GM12878 (cell line): Measurements from ENCODE around the gene MMP12. TPM values are rescaled to one million over a fixed set of nuclear protein-coding genes. Genes with fewer than 3 reads are reported as not detected.

ENCODE experiments used
- ATAC-seq: fragments of 200-7000 bp; cut with Tn5 transposase; 3 replicates; pipeline ENCODE4 v1.9.1; 2020; ENCODE audit warnings: mild to moderate bottlenecking, moderate library complexity
- BruUV-seq: library from RNA; stranded (reverse); fragments of 400-500 nt; replicated peaks from 2 replicates; lab custom pipeline; 2021; lab: Mats Ljungman, UMichigan
- CTCF ChIA-PET: fragments of 300-600 bp; sonication (Branson Sonifier 250); formaldehyde crosslinking; extraction: SDS; loops from one replicate; lab custom pipeline; 2021; ENCODE audit warnings: inconsistent platforms; lab: Yijun Ruan, JAX
- POLR2A ChIA-PET: fragments of 350-600 bp; formaldehyde crosslinking; extraction: SDS; loops from one replicate; lab custom pipeline; 2021; ENCODE audit warnings: inconsistent platforms; lab: Charles Lee
- RAD21 ChIA-PET: fragments of 300-600 bp; sonication (Branson Sonifier 250); formaldehyde crosslinking; loops from one replicate; lab custom pipeline; 2023; ENCODE audit warnings: antibody characterized with exemption; ENCODE audit not compliant: unreplicated experiment; lab: Charles Lee
- SMC1A ChIA-PET: fragments of 300-600 bp; sonication (Branson Sonifier 250); formaldehyde crosslinking; loops from one replicate; lab custom pipeline; 2023; ENCODE audit not compliant: unreplicated experiment, uncharacterized antibody; lab: Charles Lee
- DNase-seq: peaks from one replicate; pipeline ENCODE4 v3.0.0-alpha.2; 2011; ENCODE audit warnings: low read depth, low spot score
- FAIRE-seq: peaks from 3 replicates; lab custom pipeline; 2011; peaks lifted over from hg19 to GRCh38; lab: Jason Lieb, UNC
- H2AFZ ChIP-seq: 2 replicates; pipeline ENCODE4 v1.6.0; 2011; ENCODE audit warnings: low read depth, low read length, control low read depth; ENCODE audit not compliant: control insufficient read depth
- H3K27ac ChIP-seq: 2 replicates; pipeline ENCODE4 v1.5.1; 2011; ENCODE audit warnings: control low read depth; ENCODE audit not compliant: control insufficient read depth, insufficient read depth
- H3K27me3 ChIP-seq, 2 experiments: replicated peaks in 1 of 2; 2 replicates each; pipeline versions ENCODE4 v1.6.0 to v1.6.1; 2011; ENCODE audit warnings: low read length in 1 of 2; ENCODE audit not compliant: control insufficient read depth in 2 of 2, insufficient read depth in 2 of 2
- H3K36me3 ChIP-seq, 2 experiments: 2 replicates each; pipeline ENCODE4 v1.5.1; 2011; ENCODE audit warnings: low read length in 1 of 2; ENCODE audit not compliant: control insufficient read depth in 2 of 2, insufficient read depth in 2 of 2
- H3K4me1 ChIP-seq: 2 replicates; pipeline ENCODE4 v1.6.1; 2011; ENCODE audit warnings: mild to moderate bottlenecking, low read length, moderate library complexity, mixed read lengths; ENCODE audit not compliant: control insufficient read depth, insufficient read depth
- H3K4me2 ChIP-seq: 2 replicates; pipeline ENCODE4 v1.6.0; 2011; ENCODE audit warnings: control low read depth; ENCODE audit not compliant: control insufficient read depth, insufficient read depth
- H3K4me3 ChIP-seq: fragments of 200-600 bp; sonication (generic); 2 replicates; pipeline ENCODE4 v1.5.1; 2016
- H3K79me2 ChIP-seq: 2 replicates; pipeline ENCODE4 v1.6.0; 2011; ENCODE audit warnings: low read length; ENCODE audit not compliant: control insufficient read depth, insufficient read depth
- H3K9ac ChIP-seq: 2 replicates; pipeline ENCODE4 v1.8.0; 2011; ENCODE audit warnings: low read length, control low read depth, mixed read lengths; ENCODE audit not compliant: control insufficient read depth, insufficient read depth
- H3K9me3 ChIP-seq: replicated peaks from 3 replicates; pipeline ENCODE4 v1.5.1; 2011; ENCODE audit warnings: mild to moderate bottlenecking, low read length; ENCODE audit not compliant: control insufficient read depth, insufficient read depth
- H4K20me1 ChIP-seq: 2 replicates; pipeline ENCODE4 v1.6.0; 2011; ENCODE audit not compliant: control insufficient read depth, insufficient read depth
- BHLHE40 ChIP-seq, 2 experiments: fragments of 450-650 bp in 1 of 2; IDR thresholded peaks; 2 replicates each; pipeline ENCODE4 v1.6.1; 2011 to 2017; ENCODE audit warnings: low read depth in 2 of 2, borderline replicate concordance in 1 of 2, improper control_type of control experiment in 1 of 2, low read length in 1 of 2, mild to moderate bottlenecking in 1 of 2
- CBFB ChIP-seq: IDR thresholded peaks from 2 replicates; pipeline ENCODE4 v1.6.1; 2016; ENCODE audit warnings: antibody characterized with exemption, low read depth
- CTCF ChIP-seq, 3 experiments: IDR thresholded peaks in 2 of 3; conservative IDR thresholded peaks in 1 of 3; 2 replicates each; pipeline ENCODE4 v1.5.1; 2011; ENCODE audit warnings: low read depth in 3 of 3, low read length in 3 of 3, mild to moderate bottlenecking in 3 of 3, control low read depth in 2 of 3, moderate library complexity in 2 of 3, inconsistent platforms in 1 of 3, mixed read lengths in 1 of 3; ENCODE audit not compliant: control insufficient read depth in 2 of 3, insufficient read depth in 1 of 3; ENCODE audit errors: extremely low read depth in 1 of 3
- ESRRA ChIP-seq: IDR thresholded peaks from 2 replicates; pipeline ENCODE4 v1.6.1; 2012; ENCODE audit warnings: mild to moderate bottlenecking, low read length, improper control_type of control experiment
- HDAC2 ChIP-seq: fragments of 200-600 bp; sonication (generic); IDR thresholded peaks from 2 replicates; pipeline ENCODE4 v1.6.1; 2017
- HDGF ChIP-seq: fragments of 450-650 bp; IDR thresholded peaks from 2 replicates; pipeline ENCODE4 v1.6.1; 2016; ENCODE audit warnings: antibody characterized with exemption
- NR2F1 ChIP-seq: fragments of 450-650 bp; conservative IDR thresholded peaks from 2 replicates; pipeline ENCODE4 v1.6.1; 2017; ENCODE audit warnings: mild to moderate bottlenecking
- POU2F2 ChIP-seq: IDR thresholded peaks from 3 replicates; pipeline ENCODE4 v1.6.1; 2011; ENCODE audit warnings: low read depth, mild to moderate bottlenecking, low read length, borderline replicate concordance
- RAD51 ChIP-seq: fragments of 450-650 bp; IDR thresholded peaks from 2 replicates; pipeline ENCODE4 v1.6.1; 2016; ENCODE audit warnings: moderate library complexity, mild to moderate bottlenecking, inconsistent platforms
- RFX5 ChIP-seq: IDR thresholded peaks from 2 replicates; pipeline ENCODE4 v1.6.1; 2011; ENCODE audit warnings: low read depth, low read length, improper control_type of control experiment
- SMARCA5 ChIP-seq: fragments of 450-650 bp; IDR thresholded peaks from 2 replicates; pipeline ENCODE4 v1.6.1; 2017; ENCODE audit warnings: mild to moderate bottlenecking
- SMC3 ChIP-seq: IDR thresholded peaks from 2 replicates; pipeline ENCODE4 v1.6.1; 2011; ENCODE audit warnings: low read length, improper control_type of control experiment, borderline replicate concordance
- TARDBP ChIP-seq: IDR thresholded peaks from 2 replicates; pipeline ENCODE4 v1.6.1; 2016; ENCODE audit warnings: borderline replicate concordance
- TCF12 ChIP-seq: IDR thresholded peaks from 2 replicates; pipeline ENCODE4 v1.6.1; 2011; ENCODE audit warnings: low read depth, mild to moderate bottlenecking, low read length
- WGBS: methylation state at CpG from one replicate; pipeline ENCODE4 v1.1.6; 2016; ENCODE audit warnings: low lambda C conversion rate; ENCODE audit not compliant: insufficient replicate concordance, insufficient coverage; ENCODE audit errors: missing lambda C conversion rate; 5-methylcytosine and 5-hydroxymethylcytosine counted together
- in situ Hi-C: fragments of 300-500 bp; cut with MboI; formaldehyde crosslinking; loops from 9 replicates; pipeline ENCODE4 v1.14.3; 2018; ENCODE audit warnings: mixed read lengths
- intact Hi-C: fragments of 100-400 bp; cut with micrococcal nuclease; formaldehyde crosslinking; loops from one replicate; pipeline ENCODE4 v1.14.2; 2022; ENCODE audit not compliant: unreplicated experiment
- polyA plus RNA-seq, 11 experiments: library from polyadenylated mRNA; depleted of rRNA in 4 of 11; unstranded in 6 of 11; stranded (reverse) in 5 of 11; fragments of >200 nt; fragmentation: Nextera tagmentation in 4 of 11; fragmentation: Illumina TruSeq in 1 of 11; extraction: Ambion mirVana in 4 of 11; extraction: Trizol in 1 of 11; gene quantifications; 1 replicate in 1 of 11; 2 replicates in 10 of 11; pipeline versions ENCODE4 v1.2.1 to v1.2.3, GENCODE V29; 2011 to 2016; ENCODE audit warnings: inconsistent platforms in 2 of 11, missing spikeins in 2 of 11, low read depth in 1 of 11
- total RNA-seq, 4 experiments: library from RNA; depleted of rRNA in 3 of 4; stranded (reverse); fragments of >200 nt in 3 of 4; fragmentation: Illumina TruSeq in 1 of 4; extraction: Trizol in 1 of 4; gene quantifications; 2 replicates each; pipeline versions ENCODE4 v1.2.1 to v1.2.3, GENCODE V29; 2013 to 2021
- TF ChIP-seq, protein P1 (sequence below): fragments of 150-350 bp; IDR thresholded peaks from 2 replicates; pipeline ENCODE4 v1.6.1; 2014; ENCODE audit warnings: mild to moderate bottlenecking, low read depth, low read length
- TF ChIP-seq, protein P2 (sequence below): fragments of 450-650 bp; IDR thresholded peaks from 2 replicates; pipeline ENCODE4 v1.6.1; 2016; ENCODE audit warnings: mild to moderate bottlenecking, moderate library complexity, borderline replicate concordance

The MMP12 gene
- total and polyA plus RNA-seq, 10 of the 15 experiments (the other 5 are each of a cell fraction or from before 2014, with no cell fraction given), result 0.14 TPM; not detected in 9

DNA sequence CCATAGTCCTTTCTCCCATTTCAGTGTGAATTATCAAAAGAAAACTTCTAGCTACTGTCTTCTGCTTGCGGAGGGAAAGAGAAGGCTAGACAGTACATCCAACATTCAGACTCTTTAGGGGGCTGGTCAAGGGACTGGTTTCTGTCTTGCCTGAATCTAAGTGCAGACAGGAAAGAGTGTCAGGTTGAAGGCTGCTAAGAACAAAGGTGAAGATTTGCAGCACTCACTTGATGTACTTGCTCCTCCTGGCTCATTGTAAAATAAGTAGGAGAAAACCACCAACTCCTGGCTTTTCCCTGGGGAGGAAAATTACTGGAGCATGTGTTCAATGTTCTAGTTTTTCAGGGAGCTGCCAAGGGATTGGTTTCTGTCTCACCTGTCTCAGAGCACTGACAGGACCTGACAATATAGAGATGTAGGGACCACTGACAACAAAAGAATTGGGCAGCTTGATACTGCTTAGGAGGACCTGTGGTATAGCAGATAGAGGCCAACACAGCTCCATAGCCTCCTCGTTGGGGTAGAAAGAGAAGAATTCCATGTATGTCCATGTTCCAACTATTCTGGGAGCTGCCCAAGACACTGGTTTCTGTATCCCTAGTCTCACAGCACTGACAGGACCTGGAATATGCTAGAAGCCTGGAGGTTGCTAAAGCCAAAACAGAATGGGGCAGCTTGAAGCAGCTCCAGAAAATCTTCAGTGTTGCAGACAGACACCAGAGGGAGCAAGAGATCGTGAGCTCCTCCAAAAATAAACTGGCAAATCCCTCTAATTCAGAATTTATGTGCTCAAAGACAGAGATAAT lies 39.7 kb upstream of the MMP12 start:
- SMC1A ChIA-PET, result interaction anchor here (0.7 to 2.5 kb wide), 36 partner anchors 8 to 301 kb away, joined by 3 to 216 read pairs (median 6); partner anchors contain the start of genes MMP12 and MMP3
- FAIRE-seq, result no peak
- intact Hi-C loops, result loop anchor here (1.0 to 2.0 kb wide), 2 partner anchors 27 to 140 kb away; no protein-coding TSS in a partner anchor
- Histone ChIP-seq H3K4me2 (no peak overlapping the region), H3K4me3 (no peak overlapping the region), H3K27ac (no peak overlapping the region), H2AFZ (no peak overlapping the region), H3K27me3 (peaks cover 0 to 2% of the 10 kb centered on the region in 2 experiments; a peak in 1 of 4 replicates), H3K36me3 (no peaks in the 10 kb centered on the region), H3K9me3 (no peaks in the 10 kb centered on the region), H3K9ac (no peak overlapping the region), H3K4me1 (no peaks in the 10 kb centered on the region), H3K79me2 (no peaks in the 10 kb centered on the region), H4K20me1 (no peaks in the 10 kb centered on the region)
- peak; percentile 85 for ATAC-seq
- in situ Hi-C loops, result no loop called here
- no peak for DNase-seq
- BruUV-seq, result no TSS peak
- CTCF ChIA-PET, result interaction anchor here (0.7 to 6.5 kb wide), 43 partner anchors 9 to 601 kb away, joined by 3 to 334 read pairs (median 5); partner anchors contain the start of genes DCUN1D5, DYNC2H1, MMP12 and MMP3
- POLR2A ChIA-PET, result interaction anchor here (1.1 to 2.1 kb wide), 5 partner anchors 11 to 33 kb away, joined by 3 to 10 read pairs (median 8); no protein-coding TSS in a partner anchor
- WGBS, result 27% methylated on average over 3 of the region's 3 CpGs
- RAD21 ChIA-PET, result interaction anchor here (0.8 to 3.2 kb wide), 29 partner anchors 9 to 683 kb away, joined by 3 to 110 read pairs (median 5); partner anchors contain the start of gene DCUN1D5
- no peak for TF ChIP-seq ESRRA
- TF ChIP-seq RAD51, result no peak
- TF ChIP-seq NR2F1, result no peak
- TF ChIP-seq BHLHE40 (IDR thresholded peaks at IDR 0.05; ENCODE audit: borderline replicate concordance in 1 of 2, low read depth in 2 of 2, low read length in 1 of 2), result no peak
- no peak for TF ChIP-seq CBFB
- TF ChIP-seq, protein P1, sequence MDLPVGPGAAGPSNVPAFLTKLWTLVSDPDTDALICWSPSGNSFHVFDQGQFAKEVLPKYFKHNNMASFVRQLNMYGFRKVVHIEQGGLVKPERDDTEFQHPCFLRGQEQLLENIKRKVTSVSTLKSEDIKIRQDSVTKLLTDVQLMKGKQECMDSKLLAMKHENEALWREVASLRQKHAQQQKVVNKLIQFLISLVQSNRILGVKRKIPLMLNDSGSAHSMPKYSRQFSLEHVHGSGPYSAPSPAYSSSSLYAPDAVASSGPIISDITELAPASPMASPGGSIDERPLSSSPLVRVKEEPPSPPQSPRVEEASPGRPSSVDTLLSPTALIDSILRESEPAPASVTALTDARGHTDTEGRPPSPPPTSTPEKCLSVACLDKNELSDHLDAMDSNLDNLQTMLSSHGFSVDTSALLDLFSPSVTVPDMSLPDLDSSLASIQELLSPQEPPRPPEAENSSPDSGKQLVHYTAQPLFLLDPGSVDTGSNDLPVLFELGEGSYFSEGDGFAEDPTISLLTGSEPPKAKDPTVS, result peak; percentile 68; the same call in 1 of the 2 replicates
- peak; percentile 81; the same call in 1 of the 2 replicates for TF ChIP-seq SMC3
- TF ChIP-seq, protein P2, sequence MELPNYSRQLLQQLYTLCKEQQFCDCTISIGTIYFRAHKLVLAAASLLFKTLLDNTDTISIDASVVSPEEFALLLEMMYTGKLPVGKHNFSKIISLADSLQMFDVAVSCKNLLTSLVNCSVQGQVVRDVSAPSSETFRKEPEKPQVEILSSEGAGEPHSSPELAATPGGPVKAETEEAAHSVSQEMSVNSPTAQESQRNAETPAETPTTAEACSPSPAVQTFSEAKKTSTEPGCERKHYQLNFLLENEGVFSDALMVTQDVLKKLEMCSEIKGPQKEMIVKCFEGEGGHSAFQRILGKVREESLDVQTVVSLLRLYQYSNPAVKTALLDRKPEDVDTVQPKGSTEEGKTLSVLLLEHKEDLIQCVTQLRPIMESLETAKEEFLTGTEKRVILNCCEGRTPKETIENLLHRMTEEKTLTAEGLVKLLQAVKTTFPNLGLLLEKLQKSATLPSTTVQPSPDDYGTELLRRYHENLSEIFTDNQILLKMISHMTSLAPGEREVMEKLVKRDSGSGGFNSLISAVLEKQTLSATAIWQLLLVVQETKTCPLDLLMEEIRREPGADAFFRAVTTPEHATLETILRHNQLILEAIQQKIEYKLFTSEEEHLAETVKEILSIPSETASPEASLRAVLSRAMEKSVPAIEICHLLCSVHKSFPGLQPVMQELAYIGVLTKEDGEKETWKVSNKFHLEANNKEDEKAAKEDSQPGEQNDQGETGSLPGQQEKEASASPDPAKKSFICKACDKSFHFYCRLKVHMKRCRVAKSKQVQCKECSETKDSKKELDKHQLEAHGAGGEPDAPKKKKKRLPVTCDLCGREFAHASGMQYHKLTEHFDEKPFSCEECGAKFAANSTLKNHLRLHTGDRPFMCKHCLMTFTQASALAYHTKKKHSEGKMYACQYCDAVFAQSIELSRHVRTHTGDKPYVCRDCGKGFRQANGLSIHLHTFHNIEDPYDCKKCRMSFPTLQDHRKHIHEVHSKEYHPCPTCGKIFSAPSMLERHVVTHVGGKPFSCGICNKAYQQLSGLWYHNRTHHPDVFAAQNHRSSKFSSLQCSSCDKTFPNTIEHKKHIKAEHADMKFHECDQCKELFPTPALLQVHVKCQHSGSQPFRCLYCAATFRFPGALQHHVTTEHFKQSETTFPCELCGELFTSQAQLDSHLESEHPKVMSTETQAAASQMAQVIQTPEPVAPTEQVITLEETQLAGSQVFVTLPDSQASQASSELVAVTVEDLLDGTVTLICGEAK, result no peak
- no peak for TF ChIP-seq POU2F2
- TF ChIP-seq CTCF (IDR thresholded peaks at IDR 0.05 in 2 of 3, conservative IDR thresholded peaks at IDR 0.05 in 1 of 3; ENCODE audit: control insufficient read depth in 2 of 3, extremely low read depth in 1 of 3, insufficient read depth in 1 of 3, low read depth in 3 of 3, low read length in 3 of 3), result peak; percentile 50 to 74 (median 64); a peak in 5 of 6 replicates
- TF ChIP-seq SMARCA5, result no peak
- peak; percentile 26; the same call in 1 of the 2 replicates for TF ChIP-seq HDGF
- TF ChIP-seq HDAC2, result no peak
- TF ChIP-seq TCF12, result no peak
- no peak for TF ChIP-seq RFX5
- TF ChIP-seq TARDBP, result no peak
